HepG2 (cell line): ENCODE results near the gene FUT8. TPM values are rescaled to one million over a fixed set of nuclear protein-coding genes. Genes with fewer than 3 reads are reported as not detected.

Source experiments
- ATAC-seq: fragments of 200-7000 bp; cut with Tn5 transposase; 3 replicates; pipeline ENCODE4 v1.9.1; 2020; ENCODE audit warnings: mild to moderate bottlenecking, moderate library complexity
- BruUV-seq: library from RNA; stranded (reverse); fragments of 400-500 nt; replicated peaks from 2 replicates; lab custom pipeline; 2021; lab: Mats Ljungman, UMichigan
- CTCF ChIA-PET: fragments of 300-600 bp; formaldehyde crosslinking; extraction: SDS; loops from one replicate; lab custom pipeline; 2021; ENCODE audit warnings: low total read pairs, inconsistent platforms, low intra/inter-chr PET ratio; lab: Yijun Ruan, JAX
- POLR2A ChIA-PET: fragments of 350-600 bp; sonication (Branson Sonifier 250); formaldehyde crosslinking; loops from one replicate; lab custom pipeline; 2020; ENCODE audit warnings: antibody characterized with exemption, inconsistent platforms; lab: Yijun Ruan, JAX
- DNase-seq: peaks from one replicate; pipeline ENCODE4 v3.0.0-alpha.2; 2015; ENCODE audit warnings: low spot score
- FAIRE-seq: peaks from 3 replicates; lab custom pipeline; 2011; peaks lifted over from hg19 to GRCh38; lab: Jason Lieb, UNC
- H2AFZ ChIP-seq: one replicate; pipeline ENCODE4 v1.6.1; 2011; ENCODE audit warnings: low read length, inconsistent platforms
- H3K27ac ChIP-seq: fragments of 300-600 bp; 3 replicates; pipeline ENCODE4 v1.8.0; 2011; ENCODE audit warnings: mixed run types, mild to moderate bottlenecking, mixed read lengths, low read length, inconsistent platforms; ENCODE audit not compliant: insufficient read depth; ENCODE audit errors: extremely low read length
- H3K27me3 ChIP-seq, 2 experiments: fragments of 200-600 bp in 1 of 2; 2 replicates in 1 of 2; 3 replicates in 1 of 2; pipeline versions ENCODE4 v1.6.0 to v1.8.0; 2011; ENCODE audit warnings: low read length in 2 of 2, mild to moderate bottlenecking in 2 of 2, moderate library complexity in 2 of 2, inconsistent platforms in 1 of 2; ENCODE audit not compliant: insufficient read depth in 2 of 2, control insufficient read depth in 1 of 2
- H3K36me3 ChIP-seq, 2 experiments: fragments of 200-600 bp in 1 of 2; replicated peaks in 1 of 2; 2 replicates in 1 of 2; 3 replicates in 1 of 2; pipeline versions ENCODE4 v1.5.1 to v1.8.0; 2011; ENCODE audit warnings: low read length in 2 of 2, inconsistent platforms in 1 of 2; ENCODE audit not compliant: insufficient read depth in 2 of 2, control insufficient read depth in 1 of 2
- H3K4me1 ChIP-seq: 2 replicates; pipeline ENCODE4 v1.5.1; 2012; ENCODE audit warnings: low read length, inconsistent platforms; ENCODE audit not compliant: insufficient read depth
- H3K4me2 ChIP-seq: 2 replicates; pipeline ENCODE4 v1.6.0; 2011; ENCODE audit warnings: low read depth, low read length, inconsistent platforms
- H3K4me3 ChIP-seq, 3 experiments: fragments of 200-600 bp in 1 of 3; sonication (generic), shearing (Covaris generic) in 1 of 3; replicated peaks in 1 of 3; 2 replicates each; pipeline ENCODE4 v1.5.1; 2011 to 2016; ENCODE audit warnings: low read length in 3 of 3, inconsistent platforms in 2 of 3, low read depth in 2 of 3, mild to moderate bottlenecking in 2 of 3, control low read depth in 1 of 3, mixed read lengths in 1 of 3; ENCODE audit not compliant: insufficient read depth in 1 of 3
- H3K79me2 ChIP-seq: one replicate; pipeline ENCODE4 v1.6.1; 2011; ENCODE audit warnings: low read length, inconsistent platforms; ENCODE audit not compliant: insufficient read depth
- H3K9ac ChIP-seq: 2 replicates; pipeline ENCODE4 v1.6.0; 2011; ENCODE audit warnings: mild to moderate bottlenecking, low read depth, low read length, inconsistent platforms; ENCODE audit not compliant: insufficient read depth
- H3K9me3 ChIP-seq: 2 replicates; pipeline ENCODE4 v1.5.1; 2012; ENCODE audit warnings: mild to moderate bottlenecking, low read length
- H4K20me1 ChIP-seq: 2 replicates; pipeline ENCODE4 v1.6.0; 2011; ENCODE audit warnings: inconsistent platforms, mild to moderate bottlenecking, low read length, moderate library complexity; ENCODE audit not compliant: insufficient read depth
- CEBPB ChIP-seq: IDR thresholded peaks from 2 replicates; pipeline ENCODE4 v1.6.1; 2011; ENCODE audit warnings: low read depth, low read length, improper control_type of control experiment, borderline replicate concordance
- DR1 ChIP-seq: sonication (generic); formaldehyde crosslinking; IDR thresholded peaks from 2 replicates; pipeline ENCODE4 v1.8.0; 2021; ENCODE audit warnings: mild to moderate bottlenecking, missing genetic modification reagents, inconsistent platforms
- EZH2 ChIP-seq: conservative IDR thresholded peaks from 2 replicates; pipeline ENCODE4 v1.6.1; 2012; ENCODE audit warnings: mild to moderate bottlenecking, low read depth, low read length, moderate library complexity
- FOXA1 ChIP-seq, 2 experiments: fragments of 450-650 bp in 1 of 2; sonication (generic) in 1 of 2; formaldehyde crosslinking in 1 of 2; IDR thresholded peaks; 2 replicates each; pipeline versions ENCODE4 v1.4.0 to v1.6.1; 2016 to 2020; ENCODE audit warnings: missing genetic modification reagents in 1 of 2
- PHB2 ChIP-seq: fragments of 450-650 bp; IDR thresholded peaks from 2 replicates; pipeline ENCODE4 v1.6.1; 2018; ENCODE audit not compliant: partially characterized antibody
- PRMT3 ChIP-seq: sonication (generic); formaldehyde crosslinking; IDR thresholded peaks from 2 replicates; pipeline ENCODE4 v1.8.1; 2022; ENCODE audit warnings: low read depth, mild to moderate bottlenecking, moderate library complexity, missing genetic modification reagents, borderline replicate concordance
- TBX3 ChIP-seq: fragments of 450-650 bp; IDR thresholded peaks from 2 replicates; pipeline ENCODE4 v1.6.1; 2017; ENCODE audit warnings: antibody characterized with exemption, mild to moderate bottlenecking, inconsistent platforms, borderline replicate concordance
- YEATS2 ChIP-seq: sonication (generic); formaldehyde crosslinking; IDR thresholded peaks from 2 replicates; pipeline ENCODE4 v1.4.0; 2020; ENCODE audit warnings: missing genetic modification reagents, borderline replicate concordance
- ZBTB8A ChIP-seq: sonication (generic); formaldehyde crosslinking; IDR thresholded peaks from 2 replicates; pipeline ENCODE4 v1.4.0; 2020; ENCODE audit warnings: mild to moderate bottlenecking, low read depth, missing genetic modification reagents, borderline replicate concordance
- ZNF205 ChIP-seq: IDR thresholded peaks from 2 replicates; pipeline ENCODE4 v1.6.1; 2018; ENCODE audit warnings: missing biosample characterization, missing genetic modification reagents
- ZNF720 ChIP-seq: sonication (generic); formaldehyde crosslinking; IDR thresholded peaks from 2 replicates; pipeline ENCODE4 v1.4.0; 2020; ENCODE audit warnings: missing genetic modification reagents
- ZNF724P ChIP-seq: sonication (generic); formaldehyde crosslinking; IDR thresholded peaks from 2 replicates; pipeline ENCODE4 v1.8.0; 2022; ENCODE audit warnings: missing genetic modification reagents, borderline replicate concordance
- ZNF879 ChIP-seq: sonication (generic); formaldehyde crosslinking; IDR thresholded peaks from 2 replicates; pipeline ENCODE4 v1.8.1; 2023; ENCODE audit warnings: missing genetic modification reagents
- WGBS: methylation state at CpG from one replicate; pipeline ENCODE4 v1.1.6; 2017; ENCODE audit warnings: low lambda C conversion rate; 5-methylcytosine and 5-hydroxymethylcytosine counted together
- in situ Hi-C: cut with HindIII; loops from 2 replicates; pipeline ENCODE4 v1.10.0; 2017; ENCODE audit warnings: low pct_unique_long_range_greater_than_20kb; ENCODE audit not compliant: extremely low pct_ligation_motif_present
- intact Hi-C: fragments of 100-400 bp; cut with micrococcal nuclease; formaldehyde crosslinking; loops from one replicate; pipeline ENCODE4 v1.10.0; 2022; ENCODE audit not compliant: unreplicated experiment
- polyA plus RNA-seq, 8 experiments: library from polyadenylated mRNA; depleted of rRNA in 3 of 8; stranded (reverse) in 7 of 8; unstranded in 1 of 8; fragments of >200 nt; fragmentation: Illumina TruSeq in 4 of 8; extraction: Trizol in 4 of 8; gene quantifications; 2 replicates each; pipeline versions ENCODE4 v1.2.1 to v1.2.3, GENCODE V29; 2011 to 2016; ENCODE audit warnings: low read depth in 4 of 8, missing spikeins in 1 of 8, mixed read lengths in 1 of 8; ENCODE audit not compliant: insufficient read depth in 1 of 8
- total RNA-seq, 5 experiments: library from RNA; depleted of rRNA; stranded (reverse); fragments of >200 nt; fragmentation: Illumina TruSeq; extraction: Trizol; gene quantifications; 2 replicates each; pipeline ENCODE4 v1.2.3, GENCODE V29; 2016; ENCODE audit warnings: low read depth in 1 of 5
- TF ChIP-seq, protein P1 (sequence below): sonication (generic); formaldehyde crosslinking; IDR thresholded peaks from 2 replicates; pipeline ENCODE4 v1.9.0; 2021; ENCODE audit warnings: missing genetic modification reagents, borderline replicate concordance
- TF ChIP-seq, protein P2 (sequence below): sonication (generic); formaldehyde crosslinking; IDR thresholded peaks from 2 replicates; pipeline ENCODE4 v1.4.0; 2020; ENCODE audit warnings: mild to moderate bottlenecking, missing genetic modification reagents
- TF ChIP-seq, protein P3 (sequence below): IDR thresholded peaks from 2 replicates; pipeline ENCODE4 v1.6.1; 2016; ENCODE audit warnings: control low read depth

The FUT8 gene
- total and polyA plus RNA-seq, 2 of the 13 experiments (the other 11 are each of a cell fraction or from before 2014, with no cell fraction given) = 9.3 to 17.5 TPM

DNA sequence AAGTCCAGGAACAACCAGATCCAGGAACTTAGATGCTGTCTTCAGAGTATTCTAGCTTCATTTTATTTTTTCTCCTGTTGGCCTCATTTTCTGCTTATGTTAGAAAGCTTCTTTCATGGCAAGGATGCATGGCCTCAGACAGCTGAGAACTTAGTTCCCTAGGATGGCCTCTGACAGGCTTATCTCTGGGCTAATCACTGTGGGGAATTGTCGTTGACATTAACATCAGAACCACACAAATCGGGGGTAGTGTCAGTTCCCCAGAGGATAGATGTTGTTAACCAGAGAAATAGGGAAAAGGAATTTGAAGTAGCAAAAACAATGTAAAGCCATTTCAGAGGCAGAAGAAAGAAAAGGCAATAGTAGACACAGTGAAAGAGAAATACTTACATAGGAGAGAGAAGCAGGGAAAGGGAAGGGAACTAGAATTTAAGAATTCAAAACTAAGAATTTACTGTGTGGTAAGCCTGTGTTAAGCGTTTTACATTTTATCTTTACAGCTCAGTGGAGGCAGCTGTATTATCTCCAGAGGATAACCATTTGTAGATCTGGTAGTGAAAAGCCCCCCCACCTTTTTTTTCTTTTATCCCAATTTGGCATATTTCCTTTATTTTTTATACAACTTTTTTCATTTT is 21.8 kb downstream of the FUT8 start:
- TF ChIP-seq DR1 (CRISPR knock-in tag) (no peak), PHB2 (no peak), ZNF724P (CRISPR knock-in tag) (no peak), CEBPB (no peak), FOXA1 (IDR thresholded peaks at IDR 0.05) (no peak), FOXA1 (CRISPR knock-in tag; IDR thresholded peaks at IDR 0.05) (no peak), PRMT3 (CRISPR knock-in tag) (no peak), ZBTB8A (CRISPR knock-in tag) (no peak), EZH2 (no peak), YEATS2 (no peak), ZNF720 (no peak), ZNF879 (CRISPR knock-in tag) (no peak), ZNF205 (CRISPR knock-in tag) (no peak), TBX3 (no peak)
- TF ChIP-seq, protein P1, sequence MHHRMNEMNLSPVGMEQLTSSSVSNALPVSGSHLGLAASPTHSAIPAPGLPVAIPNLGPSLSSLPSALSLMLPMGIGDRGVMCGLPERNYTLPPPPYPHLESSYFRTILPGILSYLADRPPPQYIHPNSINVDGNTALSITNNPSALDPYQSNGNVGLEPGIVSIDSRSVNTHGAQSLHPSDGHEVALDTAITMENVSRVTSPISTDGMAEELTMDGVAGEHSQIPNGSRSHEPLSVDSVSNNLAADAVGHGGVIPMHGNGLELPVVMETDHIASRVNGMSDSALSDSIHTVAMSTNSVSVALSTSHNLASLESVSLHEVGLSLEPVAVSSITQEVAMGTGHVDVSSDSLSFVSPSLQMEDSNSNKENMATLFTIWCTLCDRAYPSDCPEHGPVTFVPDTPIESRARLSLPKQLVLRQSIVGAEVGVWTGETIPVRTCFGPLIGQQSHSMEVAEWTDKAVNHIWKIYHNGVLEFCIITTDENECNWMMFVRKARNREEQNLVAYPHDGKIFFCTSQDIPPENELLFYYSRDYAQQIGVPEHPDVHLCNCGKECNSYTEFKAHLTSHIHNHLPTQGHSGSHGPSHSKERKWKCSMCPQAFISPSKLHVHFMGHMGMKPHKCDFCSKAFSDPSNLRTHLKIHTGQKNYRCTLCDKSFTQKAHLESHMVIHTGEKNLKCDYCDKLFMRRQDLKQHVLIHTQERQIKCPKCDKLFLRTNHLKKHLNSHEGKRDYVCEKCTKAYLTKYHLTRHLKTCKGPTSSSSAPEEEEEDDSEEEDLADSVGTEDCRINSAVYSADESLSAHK (CRISPR knock-in tag) = no peak
- TF ChIP-seq, protein P2, sequence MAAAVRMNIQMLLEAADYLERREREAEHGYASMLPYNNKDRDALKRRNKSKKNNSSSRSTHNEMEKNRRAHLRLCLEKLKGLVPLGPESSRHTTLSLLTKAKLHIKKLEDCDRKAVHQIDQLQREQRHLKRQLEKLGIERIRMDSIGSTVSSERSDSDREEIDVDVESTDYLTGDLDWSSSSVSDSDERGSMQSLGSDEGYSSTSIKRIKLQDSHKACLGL (CRISPR knock-in tag) = no peak
- TF ChIP-seq, protein P3, sequence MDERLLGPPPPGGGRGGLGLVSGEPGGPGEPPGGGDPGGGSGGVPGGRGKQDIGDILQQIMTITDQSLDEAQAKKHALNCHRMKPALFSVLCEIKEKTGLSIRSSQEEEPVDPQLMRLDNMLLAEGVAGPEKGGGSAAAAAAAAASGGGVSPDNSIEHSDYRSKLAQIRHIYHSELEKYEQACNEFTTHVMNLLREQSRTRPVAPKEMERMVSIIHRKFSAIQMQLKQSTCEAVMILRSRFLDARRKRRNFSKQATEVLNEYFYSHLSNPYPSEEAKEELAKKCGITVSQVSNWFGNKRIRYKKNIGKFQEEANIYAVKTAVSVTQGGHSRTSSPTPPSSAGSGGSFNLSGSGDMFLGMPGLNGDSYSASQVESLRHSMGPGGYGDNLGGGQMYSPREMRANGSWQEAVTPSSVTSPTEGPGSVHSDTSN (CRISPR knock-in tag) = no peak
- H3K4me2 ChIP-seq = no peak overlapping the region
- POLR2A ChIA-PET = no interaction called here
- no peak overlapping the region for H3K9ac ChIP-seq
- H3K4me1 ChIP-seq = no peaks in the 10 kb centered on the region
- H3K4me3 ChIP-seq = no peak overlapping the region
- FAIRE-seq = no peak
- H2AFZ ChIP-seq = no peak overlapping the region
- CTCF ChIA-PET = no interaction called here
- no peak overlapping the region for H3K27ac ChIP-seq
- intact Hi-C loops (no loop called here), in situ Hi-C loops (no loop called here)
- DNase-seq = no peak
- H3K36me3 ChIP-seq = no peaks in the 10 kb centered on the region
- 80% methylated on average over 3 of the region's 3 CpGs for WGBS
- no peaks in the 10 kb centered on the region for H3K27me3 ChIP-seq
- no peaks in the 10 kb centered on the region for H4K20me1 ChIP-seq
- BruUV-seq = no TSS peak
- H3K9me3 ChIP-seq = no peaks in the 10 kb centered on the region
- peaks cover 2% of the 10 kb centered on the region for H3K79me2 ChIP-seq
- no peak for ATAC-seq
